ENCODE data around the gene OGA.

- TF ChIP-seq CTCF (IDR thresholded peaks at IDR 0.05) (no peak), POLR2A (IDR thresholded peaks at IDR 0.05) (no peak), POLR2AphosphoS5 (IDR thresholded peaks at IDR 0.05) (no peak), EP300 (IDR thresholded peaks at IDR 0.05) (no peak)
These were observed 42.0 kb downstream of the OGA start for GRCh38 chr10:101776161-101776817.
